Measurements from ENCODE around the gene SFXN5. TPM values are rescaled to one million over a fixed set of nuclear protein-coding genes. Genes with fewer than 3 reads are reported as not detected.
A peak's percentile ranks its signal among the peaks of the same experiment; 100 is the strongest.

Gene SFXN5
- total RNA-seq, 1 experiment from 2014 or later: 15.2 TPM

DNA sequence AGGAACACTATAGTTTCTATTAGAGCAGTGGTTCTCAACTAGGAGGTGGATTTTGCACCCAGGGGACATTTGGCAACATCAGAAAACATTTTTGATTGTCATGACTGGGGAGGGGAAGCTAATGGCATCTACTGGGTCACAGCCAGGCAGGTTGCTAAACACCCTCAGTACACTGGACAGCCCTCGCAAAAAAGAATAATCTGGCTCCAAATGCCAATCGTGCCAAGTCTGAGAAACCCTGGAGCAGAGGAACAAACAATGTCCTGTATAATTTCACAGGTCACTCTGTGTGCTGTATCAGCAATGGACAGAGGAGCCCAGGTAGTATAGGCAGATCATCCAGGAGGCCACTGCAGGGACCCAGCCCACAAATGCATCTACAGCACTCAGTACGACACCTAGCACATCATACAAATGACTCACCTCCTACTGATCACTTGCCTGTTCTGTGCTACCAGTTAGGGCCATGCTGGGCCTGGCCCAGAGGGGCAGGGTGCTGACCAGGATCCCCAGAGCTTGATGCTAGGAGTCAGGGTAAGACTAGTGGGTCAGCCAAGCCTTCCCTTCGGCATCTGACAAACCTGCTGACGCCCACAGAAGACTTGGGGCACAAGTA, 37.6 kb downstream of the SFXN5 start:
- intact Hi-C loops (cut with micrococcal nuclease; ENCODE audit: unreplicated experiment): no loop called here
- Histone ChIP-seq H3K27me3 (ENCODE audit: insufficient read depth, low read depth) (no peaks in the 10 kb centered on the region), H3K4me3 (no peak overlapping the region), H2AFZ (no peak overlapping the region), H3K36me3 (ENCODE audit: low read depth) (no peaks in the 10 kb centered on the region), H3K9me2 (ENCODE audit: insufficient read depth) (no peaks in the 10 kb centered on the region), H4K20me1 (ENCODE audit: insufficient read depth) (no peaks in the 10 kb centered on the region), H3F3A (ENCODE audit: insufficient read depth, low read depth) (0 out of 2 replicates have a peak, but pooled peaks cover 8% of the 10 kb centered on the region), H3K9me3 (ENCODE audit: insufficient read depth, low read depth) (no peaks in the 10 kb centered on the region), H3K4me1 (replicated peaks; ENCODE audit: insufficient read depth) (peaks cover 14% of the 10 kb centered on the region; the same call in 1 of the 2 replicates), H3K27ac (no peak overlapping the region), H3K4me2 (no peak overlapping the region), H3K79me2 (ENCODE audit: low read depth) (no peaks in the 10 kb centered on the region)
- BruUV-seq (replicated peaks): no TSS peak
- no peak for TF ChIP-seq EZH2 (IDR thresholded peaks at IDR 0.05; ENCODE audit: low read depth)
- TF ChIP-seq, protein P1, sequence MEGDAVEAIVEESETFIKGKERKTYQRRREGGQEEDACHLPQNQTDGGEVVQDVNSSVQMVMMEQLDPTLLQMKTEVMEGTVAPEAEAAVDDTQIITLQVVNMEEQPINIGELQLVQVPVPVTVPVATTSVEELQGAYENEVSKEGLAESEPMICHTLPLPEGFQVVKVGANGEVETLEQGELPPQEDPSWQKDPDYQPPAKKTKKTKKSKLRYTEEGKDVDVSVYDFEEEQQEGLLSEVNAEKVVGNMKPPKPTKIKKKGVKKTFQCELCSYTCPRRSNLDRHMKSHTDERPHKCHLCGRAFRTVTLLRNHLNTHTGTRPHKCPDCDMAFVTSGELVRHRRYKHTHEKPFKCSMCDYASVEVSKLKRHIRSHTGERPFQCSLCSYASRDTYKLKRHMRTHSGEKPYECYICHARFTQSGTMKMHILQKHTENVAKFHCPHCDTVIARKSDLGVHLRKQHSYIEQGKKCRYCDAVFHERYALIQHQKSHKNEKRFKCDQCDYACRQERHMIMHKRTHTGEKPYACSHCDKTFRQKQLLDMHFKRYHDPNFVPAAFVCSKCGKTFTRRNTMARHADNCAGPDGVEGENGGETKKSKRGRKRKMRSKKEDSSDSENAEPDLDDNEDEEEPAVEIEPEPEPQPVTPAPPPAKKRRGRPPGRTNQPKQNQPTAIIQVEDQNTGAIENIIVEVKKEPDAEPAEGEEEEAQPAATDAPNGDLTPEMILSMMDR (conservative IDR thresholded peaks at IDR 0.05): no peak
- POLR2A ChIA-PET (ENCODE audit: unreplicated experiment): no interaction called here
- DNase-seq: no peak
- CTCF ChIA-PET: no interaction called here

DNA sequence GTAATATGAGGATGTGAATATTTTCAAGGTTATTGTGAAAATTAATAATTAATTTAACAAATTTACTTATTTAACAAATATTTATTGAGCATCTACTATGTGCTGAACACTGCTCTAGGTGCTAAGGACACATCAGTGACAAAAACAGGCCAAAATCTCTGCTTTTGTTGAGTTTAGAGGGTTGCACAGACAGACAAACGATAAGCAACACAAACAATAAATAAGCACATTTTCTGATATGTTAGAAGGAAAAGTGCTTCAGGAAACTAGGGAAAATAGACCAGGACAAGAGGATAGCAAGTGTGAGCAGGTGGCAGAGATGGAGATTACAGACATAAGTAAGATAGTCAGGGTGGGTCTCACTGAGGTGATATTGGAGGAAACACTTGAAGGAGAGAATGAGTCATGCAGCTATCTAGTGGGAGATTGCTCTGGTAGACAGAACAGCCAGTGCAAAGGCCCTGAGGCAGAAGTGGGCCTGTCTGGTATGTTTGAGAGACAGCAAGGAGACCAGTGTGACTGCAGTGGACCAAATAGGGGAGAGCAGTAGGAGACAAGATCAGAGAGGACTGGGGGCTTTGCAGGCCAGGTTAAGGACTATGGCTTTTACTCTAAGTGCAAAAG, 38.3 kb downstream of the SFXN5 start:
- H4K20me1 ChIP-seq (ENCODE audit: insufficient read depth): no peaks in the 10 kb centered on the region
- H3K27ac ChIP-seq: no peak overlapping the region
- no peaks in the 10 kb centered on the region for H3K27me3 ChIP-seq (ENCODE audit: insufficient read depth, low read depth)
- 0 out of 2 replicates have a peak, but pooled peaks cover 8% of the 10 kb centered on the region for H3F3A ChIP-seq (ENCODE audit: insufficient read depth, low read depth)
- no peaks in the 10 kb centered on the region for H3K79me2 ChIP-seq (ENCODE audit: low read depth)
- POLR2A ChIA-PET (ENCODE audit: unreplicated experiment): no interaction called here
- DNase-seq: no peak
- intact Hi-C loops (cut with micrococcal nuclease; ENCODE audit: unreplicated experiment): no loop called here
- no peaks in the 10 kb centered on the region for H3K9me3 ChIP-seq (ENCODE audit: insufficient read depth, low read depth)
- no peak overlapping the region for H3K4me2 ChIP-seq
- CTCF ChIA-PET: no interaction called here
- no peaks in the 10 kb centered on the region for H3K36me3 ChIP-seq (ENCODE audit: low read depth)
- H3K9me2 ChIP-seq (ENCODE audit: insufficient read depth): no peaks in the 10 kb centered on the region
- no TSS peak for BruUV-seq (replicated peaks)
- H3K4me3 ChIP-seq: no peak overlapping the region
- H3K4me1 ChIP-seq (replicated peaks; ENCODE audit: insufficient read depth): peaks cover 14% of the 10 kb centered on the region; the same call in 1 of the 2 replicates
- H2AFZ ChIP-seq: no peak overlapping the region
- TF ChIP-seq, protein P1 (conservative IDR thresholded peaks at IDR 0.05): no peak
- no peak for TF ChIP-seq EZH2 (IDR thresholded peaks at IDR 0.05; ENCODE audit: low read depth)

DNA sequence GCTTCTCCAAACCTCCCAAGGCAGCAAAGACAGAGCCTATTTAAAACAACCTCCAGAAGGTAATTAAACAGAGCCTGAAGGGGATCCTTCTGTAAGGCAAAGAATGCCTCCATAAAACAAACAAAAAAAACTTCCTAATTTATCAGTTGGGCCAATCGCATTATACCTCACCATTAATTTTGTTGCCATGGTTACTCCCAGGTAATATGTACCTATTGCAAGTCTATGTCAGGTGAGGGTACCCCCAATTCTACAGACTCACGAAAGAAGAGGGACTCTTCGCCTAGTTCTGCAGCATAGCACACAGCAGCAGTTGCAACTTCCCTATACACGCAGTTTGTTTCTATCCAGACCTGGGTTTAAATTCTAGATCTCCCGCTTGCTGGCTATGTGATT, 38.8 kb downstream of the SFXN5 start:
- H3K4me3 ChIP-seq: no peak overlapping the region
- no peak for DNase-seq
- no peaks in the 10 kb centered on the region for H3K27me3 ChIP-seq (ENCODE audit: insufficient read depth, low read depth)
- H3K4me2 ChIP-seq: peak overlapping the region; percentile 21; the same call in 1 of the 2 replicates
- no peaks in the 10 kb centered on the region for H3K9me2 ChIP-seq (ENCODE audit: insufficient read depth)
- TF ChIP-seq, protein P1 (conservative IDR thresholded peaks at IDR 0.05): no peak
- no peak for TF ChIP-seq EZH2 (IDR thresholded peaks at IDR 0.05; ENCODE audit: low read depth)
- H4K20me1 ChIP-seq (ENCODE audit: insufficient read depth): no peaks in the 10 kb centered on the region
- peaks cover 14% of the 10 kb centered on the region; the same call in 1 of the 2 replicates for H3K4me1 ChIP-seq (replicated peaks; ENCODE audit: insufficient read depth)
- H3K9me3 ChIP-seq (ENCODE audit: insufficient read depth, low read depth): no peaks in the 10 kb centered on the region
- intact Hi-C loops (cut with micrococcal nuclease; ENCODE audit: unreplicated experiment): no loop called here
- H3K27ac ChIP-seq: no peak overlapping the region
- no TSS peak for BruUV-seq (replicated peaks)
- 0 out of 2 replicates have a peak, but pooled peaks cover 8% of the 10 kb centered on the region for H3F3A ChIP-seq (ENCODE audit: insufficient read depth, low read depth)
- CTCF ChIA-PET: no interaction called here
- H3K79me2 ChIP-seq (ENCODE audit: low read depth): no peaks in the 10 kb centered on the region
- H3K36me3 ChIP-seq (ENCODE audit: low read depth): no peaks in the 10 kb centered on the region
- H2AFZ ChIP-seq: no peak overlapping the region
- POLR2A ChIA-PET (ENCODE audit: unreplicated experiment): no interaction called here

Measured in PC-9 (cell line).